ENCODE measurements around the gene MEGF10.

Gene MEGF10

DNA sequence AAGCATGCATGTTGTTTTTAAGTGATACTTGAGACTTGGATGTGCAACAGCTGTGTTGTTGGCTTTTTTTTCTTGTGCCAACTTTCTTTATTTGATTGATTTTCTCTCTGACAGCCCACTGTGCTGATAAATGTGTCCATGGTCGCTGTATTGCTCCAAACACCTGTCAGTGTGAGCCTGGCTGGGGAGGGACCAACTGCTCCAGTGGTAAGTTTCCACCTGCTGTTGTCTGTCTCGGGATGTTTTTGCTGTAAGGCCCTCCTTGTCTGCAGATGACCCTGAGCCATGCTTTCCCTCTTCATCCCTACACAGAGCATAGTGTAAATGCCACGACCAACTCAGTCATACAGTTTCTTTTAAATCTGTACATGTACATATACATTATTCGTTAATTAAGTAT lies 79.2 kb downstream of the MEGF10 start:
- DNase-seq (ENCODE audit: low read depth in 2 of 2): no peak

DNA sequence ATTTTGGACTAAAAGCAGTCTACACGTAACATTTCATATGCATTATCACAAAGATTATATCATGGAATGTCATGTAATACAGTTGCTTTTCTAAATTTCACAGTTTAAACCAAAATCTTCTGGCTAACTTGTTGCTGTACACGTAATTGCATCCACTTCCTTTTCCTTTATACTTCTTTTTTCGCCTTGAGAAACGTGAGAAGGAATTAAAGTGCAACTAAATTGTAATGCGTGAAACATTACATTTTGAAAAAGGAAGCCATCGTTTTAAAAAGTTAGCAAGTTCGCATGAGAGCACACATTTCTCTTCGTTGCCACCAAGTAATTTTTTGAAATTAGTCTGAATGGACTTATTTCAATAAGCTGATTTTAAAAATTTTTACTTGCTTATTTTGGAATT lies 80.0 kb downstream of the MEGF10 start:
- DNase-seq (ENCODE audit: low read depth in 2 of 2): no peak

- no peak for DNase-seq (ENCODE audit: low read depth in 2 of 2)
These were observed 83.4 kb downstream of the MEGF10 start for GRCh38 chr5:127373858-127374491.

- no peak for DNase-seq (ENCODE audit: low read depth in 2 of 2)
These were observed 84.5 kb downstream of the MEGF10 start for GRCh38 chr5:127375124-127375523.

DNA sequence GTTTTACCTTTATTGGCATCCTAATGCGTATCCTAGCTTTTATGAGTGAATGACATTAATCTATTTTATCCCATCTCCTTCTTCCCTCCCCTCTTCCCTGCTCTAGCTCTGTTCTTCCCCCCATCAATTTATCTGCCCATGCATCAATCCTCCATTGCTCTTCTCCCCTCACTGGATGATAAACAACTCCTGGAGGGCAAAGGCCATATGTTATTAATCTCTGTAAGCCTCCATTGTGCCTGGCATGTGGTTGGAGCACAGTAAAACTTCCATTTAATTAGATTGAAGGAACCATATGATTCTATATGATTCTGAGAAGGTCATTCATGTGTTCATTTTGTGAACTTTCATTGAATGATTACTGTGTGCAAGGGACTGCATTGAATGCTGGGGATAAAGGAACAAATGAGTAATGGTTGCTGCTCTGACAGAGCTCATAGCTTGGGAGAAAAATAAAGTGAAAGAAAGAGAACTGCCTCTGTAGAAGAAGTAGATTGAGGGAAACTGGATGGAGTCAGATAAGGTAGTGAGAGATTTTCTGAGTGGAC lies 85.0 kb downstream of the MEGF10 start:
- no peak for DNase-seq (ENCODE audit: low read depth in 2 of 2)

- no peak for DNase-seq (ENCODE audit: low read depth in 2 of 2)
These were observed 87.1 kb downstream of the MEGF10 start for GRCh38 chr5:127377651-127378050.

DNA sequence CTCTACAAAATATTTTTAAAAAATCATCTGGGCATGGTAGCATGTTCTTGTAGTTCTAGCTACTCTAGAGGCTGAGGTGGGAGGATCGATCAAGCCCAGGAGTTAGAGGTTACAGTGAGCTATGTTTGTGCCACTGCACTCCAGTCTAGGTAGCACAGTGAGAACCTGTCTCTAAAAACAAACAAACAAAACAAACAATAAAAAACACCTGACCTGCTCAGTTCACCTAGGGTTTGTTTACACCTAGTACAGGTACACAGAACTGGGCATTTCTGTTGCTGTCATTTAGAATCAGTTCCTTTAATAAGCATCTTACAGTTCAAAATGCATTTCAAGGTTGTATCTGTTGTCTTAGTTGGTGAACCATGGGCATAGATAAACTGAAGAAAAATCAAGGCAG lies 95.3 kb downstream of the MEGF10 start:
- no peak for DNase-seq (ENCODE audit: low read depth in 2 of 2)

- DNase-seq (ENCODE audit: low read depth in 2 of 2): no peak
These were observed 96.0 kb downstream of the MEGF10 start for GRCh38 chr5:127386557-127386956.

DNA sequence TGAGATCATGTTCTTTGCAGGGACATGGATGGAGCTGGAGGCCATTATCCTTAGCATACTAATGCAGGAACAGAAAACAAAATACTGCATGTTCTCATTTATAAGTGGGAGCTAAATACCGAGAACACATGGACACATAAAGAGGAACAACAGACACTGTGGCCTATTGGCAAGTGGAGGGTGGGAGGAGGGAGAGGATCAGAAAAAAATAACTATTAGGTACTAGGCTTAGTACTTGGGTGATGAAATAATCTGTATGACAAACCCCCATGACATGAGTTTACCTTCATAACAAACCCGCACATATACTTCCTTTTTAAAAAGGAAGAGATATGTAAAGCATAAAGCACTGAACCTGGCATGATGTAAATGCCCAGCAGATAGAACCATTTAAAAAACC lies 99.0 kb downstream of the MEGF10 start:
- no peak for DNase-seq (ENCODE audit: low read depth in 2 of 2)

GRCh38 chr5:127392762-127393161 lies 102.2 kb downstream of the MEGF10 start:
- DNase-seq (ENCODE audit: low read depth in 2 of 2): no peak

DNA sequence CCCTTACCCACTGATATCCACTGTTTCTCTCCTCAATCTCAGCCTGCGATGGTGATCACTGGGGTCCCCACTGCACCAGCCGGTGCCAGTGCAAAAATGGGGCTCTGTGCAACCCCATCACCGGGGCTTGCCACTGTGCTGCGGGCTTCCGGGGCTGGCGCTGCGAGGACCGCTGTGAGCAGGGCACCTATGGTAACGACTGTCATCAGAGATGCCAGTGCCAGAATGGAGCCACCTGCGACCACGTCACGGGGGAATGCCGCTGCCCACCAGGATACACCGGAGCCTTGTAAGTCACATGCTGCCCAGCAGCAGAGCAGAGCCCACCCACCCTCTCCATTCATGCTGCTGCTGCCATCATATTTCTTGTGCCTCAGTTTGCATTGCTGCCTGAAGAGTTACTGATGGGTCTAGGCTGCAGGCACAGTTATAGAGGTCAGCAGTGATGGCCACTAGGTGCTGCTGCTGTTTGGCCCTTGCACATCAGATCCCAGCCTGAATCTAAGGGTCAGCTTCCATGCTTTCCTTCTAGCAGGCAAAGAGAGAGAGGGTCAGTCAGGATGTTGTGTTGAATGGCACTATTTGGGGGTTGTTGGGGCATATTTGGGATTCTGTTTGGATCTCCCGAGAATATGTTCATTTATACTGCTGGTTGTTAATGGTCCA lies 106.0 kb downstream of the MEGF10 start:
- no peak for DNase-seq (ENCODE audit: low read depth in 2 of 2)

DNA sequence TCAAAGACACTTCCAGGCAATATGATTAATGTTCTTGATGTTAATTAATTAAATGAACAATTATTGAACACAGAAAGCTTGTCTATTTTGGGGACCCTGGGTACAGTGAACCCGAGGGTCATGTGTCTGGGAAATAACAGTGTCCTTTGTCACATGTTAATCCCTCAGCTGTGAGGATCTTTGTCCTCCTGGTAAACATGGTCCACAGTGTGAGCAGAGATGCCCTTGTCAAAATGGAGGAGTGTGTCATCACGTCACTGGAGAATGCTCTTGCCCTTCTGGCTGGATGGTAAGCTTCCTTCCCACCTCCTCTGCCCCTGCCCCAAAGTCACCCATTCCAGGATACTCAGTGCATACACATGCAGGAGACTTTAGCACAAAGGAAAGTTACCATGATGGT lies 107.9 kb downstream of the MEGF10 start:
- DNase-seq (ENCODE audit: low read depth in 2 of 2): no peak

DNA sequence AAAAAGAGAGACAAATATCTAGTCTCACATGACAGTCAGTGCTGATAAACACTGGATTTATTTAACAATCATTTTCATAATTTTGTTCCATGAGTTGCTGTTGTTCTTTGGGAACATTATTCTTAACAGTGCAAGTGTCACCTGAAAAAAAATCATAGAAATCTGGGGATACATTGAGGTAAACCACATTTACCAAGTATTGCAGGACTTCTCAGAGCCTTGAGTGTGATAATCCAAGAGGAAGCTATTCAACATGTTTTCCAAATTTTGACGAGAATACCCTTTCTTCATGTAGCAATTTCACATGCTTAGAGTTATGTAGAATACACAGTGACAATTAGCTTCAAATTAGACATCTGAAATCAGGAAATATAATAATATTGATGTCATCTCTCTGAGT lies 108.5 kb downstream of the MEGF10 start:
- no peak for DNase-seq (ENCODE audit: low read depth in 2 of 2)

DNA sequence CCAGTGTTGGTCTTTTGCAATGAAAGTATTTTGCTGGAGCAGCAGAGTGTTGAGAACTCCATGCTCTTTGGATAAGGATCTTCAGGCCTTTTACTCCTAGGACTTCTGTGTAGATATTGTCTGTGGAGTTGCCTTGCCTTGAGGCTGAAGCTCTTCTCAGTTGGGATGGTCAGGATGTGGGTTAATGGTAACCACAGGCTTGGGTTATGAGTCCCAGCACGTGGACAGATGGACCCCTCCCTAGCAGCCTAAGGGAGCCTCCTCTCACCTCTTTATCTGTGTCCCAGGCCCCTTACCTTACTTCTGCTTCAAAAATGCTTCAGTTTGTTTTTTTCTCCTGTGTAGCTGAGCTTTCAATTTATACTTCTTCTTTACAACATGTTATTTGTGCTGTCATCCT lies 109.9 kb downstream of the MEGF10 start:
- no peak for DNase-seq (ENCODE audit: low read depth in 2 of 2)

GRCh38 chr5:127400946-127401670 lies 110.5 kb downstream of the MEGF10 start:
- DNase-seq (ENCODE audit: low read depth in 2 of 2): no peak

DNA sequence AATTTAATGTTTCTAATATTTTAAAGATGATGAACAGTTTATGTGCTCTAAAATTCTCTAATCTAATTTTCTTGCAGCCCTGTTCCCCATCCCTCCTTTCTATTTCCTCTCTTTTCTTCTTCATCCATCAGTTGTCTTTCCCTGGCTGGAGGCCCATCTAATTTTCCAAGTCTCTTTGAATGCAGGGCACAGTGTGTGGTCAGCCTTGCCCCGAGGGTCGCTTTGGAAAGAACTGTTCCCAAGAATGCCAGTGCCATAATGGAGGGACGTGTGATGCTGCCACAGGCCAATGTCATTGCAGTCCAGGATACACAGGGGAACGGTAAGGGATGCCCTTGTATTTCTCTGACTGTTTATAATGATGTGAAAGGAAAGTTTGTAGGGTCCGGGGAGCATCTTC lies 111.8 kb downstream of the MEGF10 start:
- DNase-seq (ENCODE audit: low read depth in 2 of 2): no peak

GRCh38 chr5:127404190-127404589 lies 113.6 kb downstream of the MEGF10 start:
- DNase-seq (ENCODE audit: low read depth in 2 of 2): no peak

DNA sequence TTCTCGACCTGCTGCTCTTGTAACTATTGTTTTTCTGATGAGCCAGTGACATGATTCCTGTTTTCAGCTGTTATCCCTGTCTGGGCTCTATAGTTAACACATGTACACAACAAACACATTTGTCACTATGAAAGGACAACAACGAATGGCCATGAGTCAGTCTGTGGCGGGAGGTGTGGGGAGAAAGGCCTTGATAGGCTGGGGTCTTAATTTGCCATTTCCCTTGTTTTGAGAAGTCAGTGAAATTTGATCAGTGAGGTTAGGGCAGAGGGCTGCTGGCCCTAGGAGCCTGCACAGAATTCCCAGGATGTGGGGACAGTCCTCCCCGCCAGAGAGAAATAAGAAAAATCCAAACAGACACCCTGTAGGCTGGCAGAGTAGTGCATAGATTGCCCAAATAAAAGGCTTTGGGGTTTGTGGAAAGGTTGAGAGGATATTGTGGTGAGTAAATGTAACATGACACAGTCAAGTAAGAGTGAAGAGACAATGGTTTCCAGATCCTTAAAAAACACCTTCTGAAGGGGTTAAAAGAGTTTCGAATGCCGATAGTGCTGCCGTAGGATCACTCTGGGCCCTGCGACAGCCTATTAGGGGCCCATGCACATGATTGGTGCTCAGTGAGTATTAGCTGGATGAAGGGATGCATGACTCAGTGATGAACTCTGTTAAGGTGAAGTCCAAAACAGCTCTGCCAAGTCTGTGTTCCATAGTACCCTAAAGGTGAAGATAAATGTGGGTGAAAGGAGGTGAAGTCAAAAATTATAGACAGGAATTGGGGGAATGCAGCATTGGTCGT lies 115.9 kb downstream of the MEGF10 start:
- DNase-seq (ENCODE audit: low read depth in 2 of 2): no peak

- DNase-seq (ENCODE audit: low read depth in 2 of 2): no peak
These were observed 118.8 kb downstream of the MEGF10 start for GRCh38 chr5:127409246-127409917.

GRCh38 chr5:127409921-127410675 lies 119.5 kb downstream of the MEGF10 start:
- DNase-seq (ENCODE audit: low read depth in 2 of 2): no peak

- no peak for DNase-seq (ENCODE audit: low read depth in 2 of 2)
These were observed 120.4 kb downstream of the MEGF10 start for GRCh38 chr5:127410959-127411358.
